ENCODE data around the gene ARHGAP32.

GRCh38 chr11:129223701-129224149, 31.6 kb upstream of the ARHGAP32 start:
- no peak for TF ChIP-seq CTCF (IDR thresholded peaks at IDR 0.05)
- no peak for TF ChIP-seq POLR2A (IDR thresholded peaks at IDR 0.05)

All from upper lobe of left lung (tissue), 4 donors.